H9 (cell line): Measurements from ENCODE around the gene UQCR11. TPM values are rescaled to one million over a fixed set of nuclear protein-coding genes. Genes with fewer than 3 reads are reported as not detected.

Experiments
- DNase-seq: peaks from one replicate; pipeline ENCODE4 v3.0.0-alpha.2; 2017
- H2AFZ ChIP-seq: one replicate; pipeline ENCODE4 v1.6.1; 2013; ENCODE audit warnings: mild to moderate bottlenecking, low read length, control low read depth, moderate library complexity
- H2AK5ac ChIP-seq: 2 replicates; pipeline ENCODE4 v1.6.1; 2013; ENCODE audit warnings: low read length, control low read depth, mixed read lengths; ENCODE audit not compliant: insufficient read length
- H2BK120ac ChIP-seq: one replicate; pipeline ENCODE4 v1.6.1; 2013; ENCODE audit warnings: low read depth, mild to moderate bottlenecking, low read length, control low read depth, inconsistent platforms; ENCODE audit not compliant: poor library complexity, severe bottlenecking
- H2BK12ac ChIP-seq: 2 replicates; pipeline ENCODE4 v1.6.1; 2013; ENCODE audit warnings: low read length, control low read depth, mixed read lengths, low read depth; ENCODE audit not compliant: insufficient read length
- H2BK15ac ChIP-seq: 2 replicates; pipeline ENCODE4 v1.6.1; 2013; ENCODE audit warnings: low read depth, low read length, control low read depth
- H2BK20ac ChIP-seq: one replicate; pipeline ENCODE4 v1.6.1; 2013; ENCODE audit warnings: low read depth, mild to moderate bottlenecking, low read length, control low read depth, inconsistent platforms; ENCODE audit not compliant: poor library complexity, severe bottlenecking
- H2BK5ac ChIP-seq: 2 replicates; pipeline ENCODE4 v1.6.1; 2013; ENCODE audit warnings: low read length, control low read depth, mixed read lengths; ENCODE audit not compliant: insufficient read length
- H3K14ac ChIP-seq: 2 replicates; pipeline ENCODE4 v1.6.1; 2013; ENCODE audit warnings: low read length, control low read depth; ENCODE audit not compliant: insufficient read depth
- H3K18ac ChIP-seq: 2 replicates; pipeline ENCODE4 v1.6.1; 2013; ENCODE audit warnings: low read depth, mild to moderate bottlenecking, mixed read lengths, low read length, control low read depth; ENCODE audit not compliant: insufficient read length
- H3K23ac ChIP-seq: 2 replicates; pipeline ENCODE4 v1.6.1; 2013; ENCODE audit warnings: low read length, control low read depth, mixed read lengths, low read depth; ENCODE audit not compliant: insufficient read length
- H3K23me2 ChIP-seq: 2 replicates; pipeline ENCODE4 v1.6.1; 2013; ENCODE audit warnings: low read depth, mild to moderate bottlenecking, mixed read lengths, low read length, control low read depth; ENCODE audit not compliant: insufficient read length, poor library complexity, severe bottlenecking
- H3K27ac ChIP-seq: 2 replicates; pipeline ENCODE4 v1.5.1; 2013; ENCODE audit warnings: low read length, control low read depth, mixed read lengths, low read depth; ENCODE audit not compliant: insufficient read length
- H3K27me3 ChIP-seq: 2 replicates; pipeline ENCODE4 v1.6.1; 2013; ENCODE audit warnings: low read length, control low read depth, inconsistent platforms; ENCODE audit not compliant: insufficient read depth
- H3K4ac ChIP-seq: 2 replicates; pipeline ENCODE4 v1.6.1; 2013; ENCODE audit warnings: low read depth, mild to moderate bottlenecking, control low read depth, inconsistent platforms, low read length, moderate library complexity
- H3K4me1 ChIP-seq: 2 replicates; pipeline ENCODE4 v1.6.1; 2013; ENCODE audit warnings: low read length, control low read depth, inconsistent platforms; ENCODE audit not compliant: insufficient read depth
- H3K4me2 ChIP-seq: 2 replicates; pipeline ENCODE4 v1.6.1; 2013; ENCODE audit warnings: low read length, control low read depth, mixed read lengths; ENCODE audit not compliant: insufficient read length, insufficient read depth
- H3K56ac ChIP-seq: 2 replicates; pipeline ENCODE4 v1.6.1; 2013; ENCODE audit warnings: low read depth, mild to moderate bottlenecking, mixed read lengths, low read length, control low read depth; ENCODE audit not compliant: insufficient read length
- H3K79me1 ChIP-seq: 2 replicates; pipeline ENCODE4 v1.6.1; 2013; ENCODE audit warnings: low read depth, mild to moderate bottlenecking, moderate library complexity, low read length, control low read depth, inconsistent platforms; ENCODE audit not compliant: insufficient read depth, poor library complexity, severe bottlenecking
- H3K79me2 ChIP-seq: 2 replicates; pipeline ENCODE4 v1.6.1; 2013; ENCODE audit warnings: low read length, control low read depth, inconsistent platforms; ENCODE audit not compliant: insufficient read depth
- H3K9ac ChIP-seq: 2 replicates; pipeline ENCODE4 v1.6.1; 2013; ENCODE audit warnings: low read length, control low read depth, mixed read lengths; ENCODE audit not compliant: insufficient read length; ENCODE audit errors: extremely low read depth
- H3K9me3 ChIP-seq: one replicate; pipeline ENCODE4 v1.6.1; 2013; ENCODE audit warnings: low read depth, low read length, inconsistent platforms; ENCODE audit not compliant: control insufficient read depth
- H3T11ph ChIP-seq: one replicate; pipeline ENCODE4 v1.6.1; 2013; ENCODE audit warnings: mild to moderate bottlenecking, low read length, control low read depth, inconsistent platforms
- H4K20me1 ChIP-seq: one replicate; pipeline ENCODE4 v1.6.1; 2013; ENCODE audit not compliant: control insufficient read depth, insufficient read length, insufficient read depth
- H4K5ac ChIP-seq: 2 replicates; pipeline ENCODE4 v1.6.1; 2013; ENCODE audit warnings: low read depth, mild to moderate bottlenecking, mixed read lengths, low read length, control low read depth; ENCODE audit not compliant: insufficient read length
- H4K8ac ChIP-seq: replicated peaks from 2 replicates; pipeline ENCODE4 v1.6.1; 2013; ENCODE audit warnings: low read length, control low read depth, mixed read lengths, low read depth; ENCODE audit not compliant: insufficient read length
- H4K91ac ChIP-seq: 2 replicates; pipeline ENCODE4 v1.6.1; 2013; ENCODE audit warnings: low read depth, mild to moderate bottlenecking, moderate library complexity, mixed read lengths, low read length, control low read depth; ENCODE audit not compliant: insufficient read length
- H3K27ac Mint-ChIP-seq, 3 experiments: 2 replicates in 2 of 3; 3 replicates in 1 of 3; pipeline ENCODE4 v1.8.0; 2020 to 2021; ENCODE audit warnings: mixed read lengths in 3 of 3, mild to moderate bottlenecking in 1 of 3, moderate library complexity in 1 of 3
- H3K27me3 Mint-ChIP-seq: 2 replicates; pipeline ENCODE4 v1.8.0; 2021; ENCODE audit warnings: low read depth, mild to moderate bottlenecking, moderate library complexity, mixed read lengths
- H3K36me3 Mint-ChIP-seq, 3 experiments: 2 replicates in 2 of 3; 3 replicates in 1 of 3; pipeline ENCODE4 v1.8.0; 2020 to 2021; ENCODE audit warnings: low read depth in 3 of 3, mixed read lengths in 3 of 3; ENCODE audit not compliant: insufficient read depth in 1 of 3
- H3K4me1 Mint-ChIP-seq, 2 experiments: 2 replicates each; pipeline ENCODE4 v1.8.0; 2020; ENCODE audit warnings: mixed read lengths in 2 of 2
- H3K4me3 Mint-ChIP-seq, 2 experiments: 2 replicates in 1 of 2; 3 replicates in 1 of 2; pipeline ENCODE4 v1.8.0; 2020 to 2021; ENCODE audit warnings: mild to moderate bottlenecking in 2 of 2, mixed read lengths in 2 of 2, moderate library complexity in 1 of 2
- H3K9me3 Mint-ChIP-seq, 2 experiments: 2 replicates in 1 of 2; 3 replicates in 1 of 2; pipeline ENCODE4 v1.8.0; 2020; ENCODE audit warnings: mild to moderate bottlenecking in 2 of 2, mixed read lengths in 2 of 2, moderate library complexity in 1 of 2
- WGBS: extraction: QIAGEN DNeasy Blood & Tissue Kit; methylation state at CpG from one replicate; pipeline ENCODE4 v1.1.7; 2013; ENCODE audit warnings: missing lambda C conversion rate, low lambda C conversion rate, mixed read lengths; ENCODE audit not compliant: insufficient read length; ENCODE audit errors: extremely low coverage; 5-methylcytosine and 5-hydroxymethylcytosine counted together
- total RNA-seq: library from RNA; stranded (reverse); gene quantifications from 2 replicates; pipeline ENCODE4 v1.2.1, GENCODE V29; 2021
- TF ChIP-seq, protein P1 (sequence below): fragments of 200-600 bp; sonication (generic); conservative IDR thresholded peaks from 3 replicates; pipeline ENCODE4 v1.8.0; 2021; ENCODE audit warnings: antibody characterized with exemption, mild to moderate bottlenecking

Gene UQCR11
- total RNA-seq, 1 experiment from 2014 or later: 174 TPM

DNA sequence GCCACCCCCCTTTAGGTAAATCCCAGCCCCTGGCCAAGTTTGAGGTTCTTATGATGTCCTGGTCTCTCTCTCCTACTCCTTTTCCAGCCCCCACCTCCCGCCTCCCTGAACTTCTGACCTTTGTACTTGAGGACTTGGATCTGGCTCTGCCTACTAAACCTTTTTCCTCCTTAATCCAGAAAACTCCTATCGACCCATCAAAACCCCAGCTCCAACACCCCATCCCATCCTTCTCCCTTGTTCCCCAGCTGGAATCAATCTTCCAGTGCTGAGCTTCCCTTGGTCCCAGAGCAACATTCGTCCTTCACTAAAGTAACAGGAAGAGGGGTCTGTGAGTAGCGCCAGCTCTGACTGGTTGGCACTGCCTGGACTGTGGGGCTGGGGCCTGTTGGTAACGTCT, 17.3 kb upstream of the UQCR11 start:
- no peak overlapping the region for H2AFZ ChIP-seq
- H3K27me3 Mint-ChIP-seq: no peaks in the 10 kb centered on the region
- H3K4me3 Mint-ChIP-seq: peak overlapping the region in 1 of 2 experiments; percentile 40; a peak in 2 of 5 replicates
- no peak overlapping the region for H2AK5ac ChIP-seq
- peaks cover 5 to 19% of the 10 kb centered on the region in 2 experiments for H3K4me1 Mint-ChIP-seq
- TF ChIP-seq, protein P1, sequence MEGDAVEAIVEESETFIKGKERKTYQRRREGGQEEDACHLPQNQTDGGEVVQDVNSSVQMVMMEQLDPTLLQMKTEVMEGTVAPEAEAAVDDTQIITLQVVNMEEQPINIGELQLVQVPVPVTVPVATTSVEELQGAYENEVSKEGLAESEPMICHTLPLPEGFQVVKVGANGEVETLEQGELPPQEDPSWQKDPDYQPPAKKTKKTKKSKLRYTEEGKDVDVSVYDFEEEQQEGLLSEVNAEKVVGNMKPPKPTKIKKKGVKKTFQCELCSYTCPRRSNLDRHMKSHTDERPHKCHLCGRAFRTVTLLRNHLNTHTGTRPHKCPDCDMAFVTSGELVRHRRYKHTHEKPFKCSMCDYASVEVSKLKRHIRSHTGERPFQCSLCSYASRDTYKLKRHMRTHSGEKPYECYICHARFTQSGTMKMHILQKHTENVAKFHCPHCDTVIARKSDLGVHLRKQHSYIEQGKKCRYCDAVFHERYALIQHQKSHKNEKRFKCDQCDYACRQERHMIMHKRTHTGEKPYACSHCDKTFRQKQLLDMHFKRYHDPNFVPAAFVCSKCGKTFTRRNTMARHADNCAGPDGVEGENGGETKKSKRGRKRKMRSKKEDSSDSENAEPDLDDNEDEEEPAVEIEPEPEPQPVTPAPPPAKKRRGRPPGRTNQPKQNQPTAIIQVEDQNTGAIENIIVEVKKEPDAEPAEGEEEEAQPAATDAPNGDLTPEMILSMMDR: no peak
- H3K27me3 ChIP-seq: no peaks in the 10 kb centered on the region
- H3K4ac ChIP-seq: no peak overlapping the region
- peak overlapping the region; percentile 92 to 97 (median 94) for H3K27ac Mint-ChIP-seq
- H3K23me2 ChIP-seq: no peaks in the 10 kb centered on the region
- H4K91ac ChIP-seq: no peak overlapping the region
- peaks cover 4% of the 10 kb centered on the region for H3K79me1 ChIP-seq
- peaks cover 25 to 60% (median 60%) of the 10 kb centered on the region in 3 experiments; a peak in 6 of 7 replicates for H3K36me3 Mint-ChIP-seq
- no peak overlapping the region for H3K56ac ChIP-seq
- no peaks in the 10 kb centered on the region for H4K20me1 ChIP-seq
- H2BK20ac ChIP-seq: no peak overlapping the region
- no peaks in the 10 kb centered on the region for H3K4me1 ChIP-seq
- H3K18ac ChIP-seq: no peak overlapping the region
- no peak overlapping the region for H3T11ph ChIP-seq
- no peak overlapping the region for H2BK12ac ChIP-seq
- H3K23ac ChIP-seq: no peak overlapping the region
- H3K14ac ChIP-seq: no peak overlapping the region
- no peak overlapping the region for H3K9ac ChIP-seq
- no peaks in the 10 kb centered on the region for H3K79me2 ChIP-seq
- no peaks in the 10 kb centered on the region for H3K9me3 Mint-ChIP-seq
- no peak overlapping the region for H2BK120ac ChIP-seq
- no peak overlapping the region for H3K4me2 ChIP-seq
- no CpG with 5 or more reads among the region's 5 CpGs for WGBS
- no peak overlapping the region for H2BK15ac ChIP-seq
- H4K5ac ChIP-seq: no peak overlapping the region
- H4K8ac ChIP-seq: no peak overlapping the region
- H3K9me3 ChIP-seq: no peaks in the 10 kb centered on the region
- DNase-seq: no peak
- no peak overlapping the region for H3K27ac ChIP-seq
- no peak overlapping the region for H2BK5ac ChIP-seq
